ENCODE measurements around the gene GNG12. TPM values are rescaled to one million over a fixed set of nuclear protein-coding genes. Genes with fewer than 3 reads are reported as not detected.

The GNG12 gene
- total RNA-seq, 2 experiments from 2014 or later: not detected

GRCh38 chr1:67771749-67772148 is 61.5 kb downstream of the GNG12 start:
- ChIA-PET CTCF (no interaction called here), POLR2A (no interaction called here)
- no peak overlapping the region for H3K4me3 ChIP-seq (ENCODE audit: low read length)
- no peak for DNase-seq
- no peak overlapping the region for H3K27ac ChIP-seq (ENCODE audit: low read depth in 1 of 2, low read length in 2 of 2)
- TF ChIP-seq, protein P1, sequence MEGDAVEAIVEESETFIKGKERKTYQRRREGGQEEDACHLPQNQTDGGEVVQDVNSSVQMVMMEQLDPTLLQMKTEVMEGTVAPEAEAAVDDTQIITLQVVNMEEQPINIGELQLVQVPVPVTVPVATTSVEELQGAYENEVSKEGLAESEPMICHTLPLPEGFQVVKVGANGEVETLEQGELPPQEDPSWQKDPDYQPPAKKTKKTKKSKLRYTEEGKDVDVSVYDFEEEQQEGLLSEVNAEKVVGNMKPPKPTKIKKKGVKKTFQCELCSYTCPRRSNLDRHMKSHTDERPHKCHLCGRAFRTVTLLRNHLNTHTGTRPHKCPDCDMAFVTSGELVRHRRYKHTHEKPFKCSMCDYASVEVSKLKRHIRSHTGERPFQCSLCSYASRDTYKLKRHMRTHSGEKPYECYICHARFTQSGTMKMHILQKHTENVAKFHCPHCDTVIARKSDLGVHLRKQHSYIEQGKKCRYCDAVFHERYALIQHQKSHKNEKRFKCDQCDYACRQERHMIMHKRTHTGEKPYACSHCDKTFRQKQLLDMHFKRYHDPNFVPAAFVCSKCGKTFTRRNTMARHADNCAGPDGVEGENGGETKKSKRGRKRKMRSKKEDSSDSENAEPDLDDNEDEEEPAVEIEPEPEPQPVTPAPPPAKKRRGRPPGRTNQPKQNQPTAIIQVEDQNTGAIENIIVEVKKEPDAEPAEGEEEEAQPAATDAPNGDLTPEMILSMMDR (IDR thresholded peaks at IDR 0.05): no peak
- no peaks in the 10 kb centered on the region for H3K4me1 ChIP-seq (ENCODE audit: insufficient read depth, low read length)
- Mint-ChIP-seq H3K27me3 (peaks cover 58% of the 10 kb centered on the region), H3K9me3 (no peaks in the 10 kb centered on the region), H3K4me1 (ENCODE audit: low read depth) (no peaks in the 10 kb centered on the region), H3K36me3 (ENCODE audit: low read depth) (no peaks in the 10 kb centered on the region), H3K27ac (no peak overlapping the region), H3K4me3 (no peak overlapping the region)
- ATAC-seq (ENCODE audit: poor library complexity): no peak
- intact Hi-C loops (cut with DNase I, micrococcal nuclease): no loop called here
- H3K9me3 ChIP-seq (ENCODE audit: control insufficient read depth in 1 of 2, insufficient read depth in 1 of 2, low read length in 2 of 2): no peaks in the 10 kb centered on the region
- peaks cover 0 to 4% of the 10 kb centered on the region in 2 experiments for H3K27me3 ChIP-seq (ENCODE audit: control insufficient read depth in 1 of 2, insufficient read depth in 2 of 2, low read length in 2 of 2)
- H3K36me3 ChIP-seq (ENCODE audit: insufficient read depth, low read length): no peaks in the 10 kb centered on the region

DNA sequence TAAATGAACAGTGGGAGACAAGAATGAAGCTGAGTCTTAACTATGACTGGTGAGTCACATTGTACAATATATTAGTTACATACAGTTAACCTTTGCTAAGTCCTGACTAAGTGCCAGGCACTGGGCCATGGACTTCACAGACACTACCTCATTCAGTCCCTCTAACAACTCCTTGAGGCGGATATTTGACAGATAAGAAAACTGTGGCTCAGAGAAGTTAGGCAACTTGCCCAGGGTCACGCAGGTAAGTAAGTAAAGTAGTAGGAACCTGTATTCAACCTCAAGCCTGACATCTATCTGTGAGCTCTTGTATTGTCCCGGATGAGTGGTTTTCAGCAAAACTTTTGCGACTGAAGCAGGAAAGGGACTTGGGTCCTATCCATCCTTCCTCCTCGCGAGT is 62.1 kb downstream of the GNG12 start:
- H3K27ac Mint-ChIP-seq: no peak overlapping the region
- H3K4me3 Mint-ChIP-seq: no peak overlapping the region
- TF ChIP-seq, protein P1 (IDR thresholded peaks at IDR 0.05): no peak
- no peaks in the 10 kb centered on the region for H3K36me3 Mint-ChIP-seq (ENCODE audit: low read depth)
- no peaks in the 10 kb centered on the region for H3K9me3 Mint-ChIP-seq
- peaks cover 59% of the 10 kb centered on the region for H3K27me3 Mint-ChIP-seq
- Histone ChIP-seq H3K27me3 (ENCODE audit: control insufficient read depth in 1 of 2, insufficient read depth in 2 of 2, low read length in 2 of 2) (peaks cover 0 to 4% of the 10 kb centered on the region in 2 experiments), H3K4me1 (ENCODE audit: insufficient read depth, low read length) (peaks cover 6% of the 10 kb centered on the region), H3K4me3 (ENCODE audit: low read length) (no peak overlapping the region), H3K9me3 (ENCODE audit: control insufficient read depth in 1 of 2, insufficient read depth in 1 of 2, low read length in 2 of 2) (no peaks in the 10 kb centered on the region), H3K27ac (ENCODE audit: low read depth in 1 of 2, low read length in 2 of 2) (no peak overlapping the region), H3K36me3 (ENCODE audit: insufficient read depth, low read length) (no peaks in the 10 kb centered on the region)
- intact Hi-C loops (cut with DNase I, micrococcal nuclease): no loop called here
- DNase-seq (no peak), ATAC-seq (ENCODE audit: poor library complexity) (no peak)
- CTCF ChIA-PET: no interaction called here
- POLR2A ChIA-PET: no interaction called here
- H3K4me1 Mint-ChIP-seq (ENCODE audit: low read depth): peaks cover 2% of the 10 kb centered on the region

DNA sequence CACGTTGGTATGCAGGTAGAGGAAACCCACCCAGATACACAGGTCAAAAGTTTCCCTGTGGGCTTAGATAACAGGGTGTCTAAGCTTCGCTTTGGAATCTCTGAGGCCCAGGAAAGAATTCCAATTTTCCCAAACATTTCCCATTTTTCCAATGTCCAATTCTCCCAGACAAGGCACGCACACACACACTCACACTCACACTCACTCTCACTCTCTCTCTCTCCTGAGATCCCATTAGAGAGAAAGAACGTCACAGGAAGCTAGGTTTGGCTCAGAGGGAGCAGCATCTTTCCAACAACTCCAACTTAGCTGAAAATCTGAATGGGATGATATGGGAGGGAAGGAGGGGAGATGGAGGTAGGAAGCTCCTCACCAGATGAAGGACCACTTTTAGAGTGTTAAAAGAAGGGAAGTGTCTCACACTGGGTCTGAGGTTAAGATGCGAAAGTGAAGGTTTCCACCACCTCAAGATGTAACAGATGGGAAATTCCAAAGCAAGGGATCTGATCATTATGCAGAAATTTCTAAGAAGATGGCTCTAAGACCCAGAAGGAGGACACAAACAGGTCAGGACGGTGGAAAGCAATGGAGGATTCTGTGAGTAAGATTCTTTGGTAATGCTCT is 63.5 kb downstream of the GNG12 start:
- peaks cover 53% of the 10 kb centered on the region for H3K27me3 Mint-ChIP-seq
- no peak overlapping the region for H3K4me3 ChIP-seq (ENCODE audit: low read length)
- no peaks in the 10 kb centered on the region for H3K36me3 ChIP-seq (ENCODE audit: insufficient read depth, low read length)
- H3K9me3 ChIP-seq (ENCODE audit: control insufficient read depth in 1 of 2, insufficient read depth in 1 of 2, low read length in 2 of 2): no peaks in the 10 kb centered on the region
- CTCF ChIA-PET: interaction anchor here (2.0 kb wide), 1 partner anchor 9 kb away, joined by 8 read pairs; no protein-coding TSS in a partner anchor
- H3K27me3 ChIP-seq (ENCODE audit: control insufficient read depth in 1 of 2, insufficient read depth in 2 of 2, low read length in 2 of 2): peaks cover 4 to 5% of the 10 kb centered on the region in 2 experiments
- no peak overlapping the region for H3K4me3 Mint-ChIP-seq
- H3K4me1 Mint-ChIP-seq (ENCODE audit: low read depth): peaks cover 6% of the 10 kb centered on the region
- no peak overlapping the region for H3K27ac Mint-ChIP-seq
- no peak for ATAC-seq (ENCODE audit: poor library complexity)
- intact Hi-C loops (cut with DNase I, micrococcal nuclease): loop anchor here in 1 of 2 experiments (10.0 kb wide), 1 partner anchor 535 kb away; no protein-coding TSS in a partner anchor
- H3K9me3 Mint-ChIP-seq: no peaks in the 10 kb centered on the region
- H3K4me1 ChIP-seq (ENCODE audit: insufficient read depth, low read length): peaks cover 6% of the 10 kb centered on the region
- no peak overlapping the region for H3K27ac ChIP-seq (ENCODE audit: low read depth in 1 of 2, low read length in 2 of 2)
- no peak for DNase-seq
- H3K36me3 Mint-ChIP-seq (ENCODE audit: low read depth): no peaks in the 10 kb centered on the region
- TF ChIP-seq, protein P1 (IDR thresholded peaks at IDR 0.05): no peak
- POLR2A ChIA-PET: no interaction called here

All from CD4-positive, alpha-beta T cell (primary cell).